Natural killer cell treated with Interleukin-12 subunit alpha and Interleukin-12 subunit beta and Interleukin-15 and Interleukin-18, amount 100 ng/mL, for 72 hours (primary cell): Measurements from ENCODE around the gene GPATCH8. TPM values are rescaled to one million over a fixed set of nuclear protein-coding genes. Genes with fewer than 3 reads are reported as not detected.

Experiments used
- ATAC-seq, 2 donors: fragments of 150-1000 bp; cut with Tn5 transposase in 1 of 2; sonication (Bioruptor Pico), chemical (Tn5 transposase) in 1 of 2; 2 replicates each; pipeline ENCODE4 v1.10.0; 2021
- DNase-seq: peaks from one replicate; pipeline ENCODE4 v3.0.0; 2022; ENCODE audit warnings: low spot score
- H3K27ac Mint-ChIP-seq, 2 donors: 1 replicate in 1 of 2; 2 replicates in 1 of 2; pipeline ENCODE4 v1.8.0; 2022; ENCODE audit warnings: mixed read lengths in 2 of 2, mild to moderate bottlenecking in 1 of 2, moderate library complexity in 1 of 2
- H3K27me3 Mint-ChIP-seq, 2 donors: 1 replicate in 1 of 2; 2 replicates in 1 of 2; pipeline ENCODE4 v1.8.0; 2022; ENCODE audit warnings: mixed read lengths in 2 of 2
- H3K36me3 Mint-ChIP-seq: one replicate; pipeline ENCODE4 v1.8.0; 2022; ENCODE audit warnings: mixed read lengths
- H3K4me1 Mint-ChIP-seq, 2 donors: 1 replicate in 1 of 2; 2 replicates in 1 of 2; pipeline ENCODE4 v1.8.0; 2022; ENCODE audit warnings: low read depth in 2 of 2, mixed read lengths in 2 of 2, mild to moderate bottlenecking in 1 of 2
- H3K4me3 Mint-ChIP-seq: one replicate; pipeline ENCODE4 v1.8.0; 2022; ENCODE audit warnings: mixed read lengths
- H3K9me3 Mint-ChIP-seq: 2 replicates; pipeline ENCODE4 v1.8.0; 2022; ENCODE audit warnings: mixed read lengths
- total RNA-seq, 2 donors: library from RNA; stranded (reverse); gene quantifications; one replicate each; pipeline ENCODE4 v1.2.3, GENCODE V29; 2022

GPATCH8 gene
- total RNA-seq, 2 donors from 2014 or later = 61.1 to 68.3 TPM

DNA sequence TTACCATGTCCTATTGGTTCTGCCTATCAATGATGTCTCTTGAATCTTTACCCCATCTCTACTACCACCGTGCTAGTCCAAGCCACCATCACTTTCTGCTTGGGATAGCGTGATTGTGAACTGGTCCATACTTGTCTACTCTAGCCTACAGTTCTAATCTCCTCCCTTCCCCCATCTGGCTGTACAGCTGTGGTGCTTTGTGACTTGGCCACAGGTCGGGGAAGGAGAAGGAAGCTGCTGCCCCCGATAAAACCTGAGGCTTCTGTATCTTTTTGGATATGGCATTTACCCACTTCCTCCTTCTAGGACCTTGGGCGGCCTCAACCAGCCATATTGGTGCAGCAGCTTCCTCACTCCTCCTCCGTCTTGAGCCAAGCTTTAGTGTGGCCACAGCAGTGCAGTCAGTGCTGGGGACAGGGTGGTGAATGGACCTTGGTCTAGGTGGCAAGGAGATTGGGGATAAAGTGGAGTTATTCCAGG lies 113.4 kb downstream of the GPATCH8 start:
- no peak for DNase-seq
- Mint-ChIP-seq H3K36me3 (no peaks in the 10 kb centered on the region), H3K27ac (peak overlapping the region; percentile 63 to 67), H3K9me3 (no peaks in the 10 kb centered on the region), H3K4me1 (peaks cover 16 to 24% of the 10 kb centered on the region in 2 donors), H3K4me3 (peak overlapping the region; percentile 69), H3K27me3 (peaks cover 0 to 5% of the 10 kb centered on the region in 2 donors)
- ATAC-seq = peak in 1 of 2 donors; percentile 40

DNA sequence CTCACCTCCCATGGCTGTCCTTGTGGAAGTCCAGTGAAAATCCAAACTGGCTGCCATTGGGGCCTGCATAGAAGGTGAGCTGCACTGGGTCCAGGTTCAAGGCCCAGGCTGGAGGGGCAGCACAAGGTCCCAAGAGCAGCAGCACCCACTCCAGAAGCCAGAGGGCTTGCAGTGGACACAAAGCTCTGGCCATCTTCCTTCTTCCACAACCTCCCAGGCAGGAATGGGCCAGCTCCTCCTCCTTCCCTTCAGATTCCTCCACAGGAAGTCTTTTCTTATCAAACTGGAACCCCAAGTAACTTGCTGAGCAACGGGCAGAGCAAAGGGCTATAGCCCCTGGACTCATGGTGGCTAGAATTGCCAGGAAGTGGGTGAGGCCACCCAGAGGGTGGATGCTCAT lies 113.9 kb downstream of the GPATCH8 start, which contains the start of gene ITGA2B:
Gene ITGA2B (minus strand): TSS at position 369 of the 400 bp plus-strand sequence. CDS start 176 bp downstream, at position 193.
- no peak for DNase-seq

DNA sequence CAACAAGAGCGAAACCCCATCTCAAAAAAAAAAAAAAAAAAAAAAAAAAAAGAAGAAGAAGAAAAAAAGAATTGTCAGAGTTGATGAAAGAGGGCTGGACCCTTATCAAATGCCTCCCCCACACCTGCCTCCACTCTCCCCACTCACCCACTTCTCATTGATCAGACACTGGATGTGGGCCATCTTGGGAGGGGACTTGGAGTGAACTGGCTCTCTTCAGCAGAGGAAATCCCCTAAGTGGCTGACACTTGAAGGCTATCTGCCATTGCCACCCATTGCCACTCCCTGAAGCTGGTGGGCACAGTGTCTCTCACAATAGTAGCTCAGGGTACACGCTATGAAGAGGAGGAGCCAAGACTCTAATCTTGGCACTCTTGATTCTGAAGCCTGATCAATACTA lies 115.4 kb downstream of the GPATCH8 start:
- no peak overlapping the region for H3K27ac Mint-ChIP-seq

More for the DNA sequence above, 113.9 kb downstream of the GPATCH8 start, which contains the start of gene ITGA2B:
- Mint-ChIP-seq H3K36me3 (no peaks in the 10 kb centered on the region), H3K27me3 (peaks cover 0 to 5% of the 10 kb centered on the region in 2 donors), H3K4me1 (peaks cover 19 to 24% of the 10 kb centered on the region in 2 donors), H3K4me3 (peak within 1 kb of the TSS; percentile 69), H3K9me3 (no peaks in the 10 kb centered on the region), H3K27ac (peak within 1 kb of the TSS; percentile 63 to 67)
- ATAC-seq = peak in 1 of 2 donors; percentile 11

DNA sequence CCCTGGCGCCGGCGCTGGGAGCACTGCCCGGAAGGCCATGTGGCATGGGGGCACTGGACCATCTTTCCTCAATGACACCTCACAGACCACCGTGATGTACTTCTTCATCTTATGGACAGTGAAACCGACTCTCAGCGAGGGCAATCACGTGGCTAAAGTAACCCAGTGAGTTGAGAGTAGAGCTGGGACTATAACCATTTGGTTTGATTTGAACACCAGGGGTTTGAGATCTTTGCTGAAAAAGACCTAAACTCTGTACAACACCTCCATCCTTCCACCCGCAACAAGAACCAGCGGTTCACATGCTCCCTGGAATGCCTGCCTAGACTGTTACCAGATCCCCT lies 117.1 kb downstream of the GPATCH8 start:
- H3K4me3 Mint-ChIP-seq = peak overlapping the region; percentile 54
- no peak for DNase-seq
- H3K9me3 Mint-ChIP-seq = no peaks in the 10 kb centered on the region
- H3K4me1 Mint-ChIP-seq = peaks cover 18 to 19% of the 10 kb centered on the region in 2 donors
- H3K27me3 Mint-ChIP-seq = peaks cover 7 to 8% of the 10 kb centered on the region in 2 donors
- H3K27ac Mint-ChIP-seq = no peak overlapping the region
- no peaks in the 10 kb centered on the region for H3K36me3 Mint-ChIP-seq
- ATAC-seq = no peak

More for the DNA sequence above, 115.4 kb downstream of the GPATCH8 start:
- DNase-seq (no peak), ATAC-seq (no peak)
- Mint-ChIP-seq H3K36me3 (no peaks in the 10 kb centered on the region), H3K27me3 (peaks cover 6 to 7% of the 10 kb centered on the region in 2 donors), H3K4me1 (peaks cover 18 to 19% of the 10 kb centered on the region in 2 donors), H3K4me3 (no peak overlapping the region), H3K9me3 (no peaks in the 10 kb centered on the region)

DNA sequence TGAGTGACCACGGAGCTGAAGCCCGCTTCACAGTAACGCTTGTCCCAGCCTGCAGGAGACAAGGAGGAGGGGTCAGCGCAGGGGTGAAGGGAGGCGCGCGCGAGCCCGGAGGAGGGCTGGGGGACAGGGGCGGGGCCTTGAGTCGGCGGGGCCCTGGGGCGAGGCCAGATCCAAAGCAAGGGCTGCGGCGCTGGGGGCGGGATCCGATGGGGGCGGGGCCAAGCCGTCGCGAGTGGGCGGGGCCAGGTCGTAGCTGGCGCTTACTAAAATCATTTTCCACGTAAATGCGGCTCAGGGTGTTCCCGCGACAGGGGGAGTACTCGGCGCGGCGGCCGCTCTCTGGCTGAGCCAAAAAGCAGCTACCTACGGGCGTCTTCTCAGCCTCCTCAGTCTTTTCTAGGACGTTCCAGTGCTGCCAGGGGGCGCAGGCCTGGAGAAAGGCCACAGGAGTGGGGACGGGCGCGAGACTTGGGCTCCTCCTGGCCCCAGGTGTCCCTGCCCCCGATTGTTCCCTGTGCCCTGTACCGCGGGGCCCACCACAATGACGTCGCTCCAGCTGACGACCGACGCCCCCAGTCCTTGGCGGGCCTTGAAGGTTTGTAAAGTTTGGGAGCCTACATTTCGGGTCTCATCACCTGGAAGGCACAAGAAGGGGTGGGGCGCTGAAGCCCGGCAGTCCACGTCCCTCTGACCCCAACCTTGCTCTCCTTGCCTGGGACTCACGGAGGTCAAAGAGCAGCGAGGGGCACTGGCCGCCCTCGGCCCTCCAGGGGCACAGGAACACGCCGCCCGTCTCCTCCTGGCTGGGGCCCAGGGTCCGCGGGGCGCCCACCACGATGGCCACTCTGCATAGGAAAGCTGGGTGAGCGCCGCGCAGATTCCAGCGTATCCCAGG lies 117.7 kb downstream of the GPATCH8 start:
- Mint-ChIP-seq H3K9me3 (no peaks in the 10 kb centered on the region), H3K4me3 (peak overlapping the region; percentile 54), H3K36me3 (no peaks in the 10 kb centered on the region), H3K27ac (no peak overlapping the region), H3K27me3 (peaks cover 7 to 8% of the 10 kb centered on the region in 2 donors), H3K4me1 (peaks cover 18 to 19% of the 10 kb centered on the region in 2 donors)
- ATAC-seq (peak; percentile 93 to 96), DNase-seq (peak; percentile 85)

DNA sequence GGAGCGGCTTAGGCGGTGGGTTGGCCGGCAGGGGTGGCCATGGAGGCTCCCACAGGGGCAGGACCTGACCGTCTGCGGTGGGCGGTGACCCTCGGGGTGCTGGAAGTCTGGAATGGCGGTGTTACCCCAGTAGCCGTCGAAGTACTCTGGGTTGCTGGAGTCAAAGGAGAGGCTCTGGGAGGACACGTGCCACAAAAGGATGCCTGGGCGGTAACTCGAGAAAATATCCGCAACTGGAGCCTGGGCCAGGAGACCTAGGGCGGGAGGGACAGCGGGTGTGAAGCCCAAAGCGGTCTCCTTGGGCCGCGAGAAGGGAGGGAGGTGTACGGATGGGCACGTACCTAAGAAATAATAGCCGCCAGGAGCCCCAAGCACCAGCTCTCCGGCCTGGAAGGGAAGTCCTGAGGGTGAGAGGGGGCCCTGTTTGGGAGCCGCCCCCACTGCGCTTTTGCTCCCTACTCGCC lies 118.4 kb downstream of the GPATCH8 start:
- no peaks in the 10 kb centered on the region for H3K9me3 Mint-ChIP-seq
- peaks cover 7 to 8% of the 10 kb centered on the region in 2 donors for H3K27me3 Mint-ChIP-seq
- ATAC-seq = no peak
- no peaks in the 10 kb centered on the region for H3K36me3 Mint-ChIP-seq
- peaks cover 14 to 15% of the 10 kb centered on the region in 2 donors for H3K4me1 Mint-ChIP-seq
- peak overlapping the region; percentile 54 for H3K4me3 Mint-ChIP-seq
- no peak overlapping the region for H3K27ac Mint-ChIP-seq
- no peak for DNase-seq

DNA sequence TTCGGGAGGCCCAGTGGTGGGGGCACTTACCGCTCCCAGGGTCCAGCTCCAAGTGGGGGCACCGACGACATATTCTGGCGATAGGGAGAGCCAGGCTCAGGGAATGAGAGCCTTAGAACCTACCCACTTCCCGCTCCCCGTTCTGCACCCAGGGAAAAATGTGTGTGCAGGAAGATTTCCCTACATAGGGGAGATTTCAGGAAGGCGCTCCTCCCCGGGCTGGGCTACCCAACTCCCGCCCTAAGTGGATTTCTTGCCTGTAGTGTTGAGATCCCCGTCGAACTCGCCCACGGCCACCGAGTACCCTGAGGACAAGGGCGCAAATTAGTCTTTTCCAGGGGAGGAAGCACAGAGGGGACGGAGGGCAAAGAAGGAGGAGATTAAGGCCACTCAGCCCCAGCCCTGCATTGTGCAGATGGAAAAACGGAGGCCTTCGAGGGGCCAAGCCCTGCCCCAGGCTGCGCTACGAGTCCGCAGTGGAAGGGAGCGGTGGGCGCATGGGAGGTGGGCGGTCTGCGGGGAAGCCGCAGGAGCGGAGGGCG lies 118.9 kb downstream of the GPATCH8 start:
- ATAC-seq = no peak
- no peaks in the 10 kb centered on the region for H3K9me3 Mint-ChIP-seq
- H3K4me3 Mint-ChIP-seq = peak overlapping the region; percentile 53
- no peak overlapping the region for H3K27ac Mint-ChIP-seq
- peaks cover 6 to 8% of the 10 kb centered on the region in 2 donors for H3K27me3 Mint-ChIP-seq
- no peak for DNase-seq
- H3K4me1 Mint-ChIP-seq = peaks cover 9 to 10% of the 10 kb centered on the region in 2 donors
- no peaks in the 10 kb centered on the region for H3K36me3 Mint-ChIP-seq

DNA sequence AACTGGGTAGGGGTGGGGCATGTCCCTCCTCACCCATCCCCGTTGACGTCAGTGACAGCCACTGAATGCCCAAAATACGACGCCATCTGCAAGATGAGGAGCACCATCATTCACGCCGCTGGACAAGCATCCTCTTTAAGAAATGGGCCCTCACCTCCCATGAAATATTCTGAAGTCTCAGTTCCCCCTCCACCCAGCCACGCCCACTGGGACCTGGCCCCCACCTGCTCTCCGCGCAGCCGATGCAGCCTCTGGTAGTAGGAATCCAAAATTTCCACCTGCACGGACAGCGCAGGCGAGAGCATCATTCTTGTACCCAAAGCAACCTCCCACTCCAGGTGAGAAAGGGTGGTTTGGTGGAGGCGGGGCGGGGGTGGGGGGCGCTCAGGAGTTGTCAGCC lies 119.3 kb downstream of the GPATCH8 start:
- Mint-ChIP-seq H3K4me3 (no peak overlapping the region), H3K27ac (no peak overlapping the region), H3K36me3 (no peaks in the 10 kb centered on the region), H3K27me3 (peaks cover 5 to 8% of the 10 kb centered on the region in 2 donors), H3K9me3 (no peaks in the 10 kb centered on the region), H3K4me1 (peaks cover 6 to 8% of the 10 kb centered on the region in 2 donors)
- DNase-seq (no peak), ATAC-seq (no peak)

DNA sequence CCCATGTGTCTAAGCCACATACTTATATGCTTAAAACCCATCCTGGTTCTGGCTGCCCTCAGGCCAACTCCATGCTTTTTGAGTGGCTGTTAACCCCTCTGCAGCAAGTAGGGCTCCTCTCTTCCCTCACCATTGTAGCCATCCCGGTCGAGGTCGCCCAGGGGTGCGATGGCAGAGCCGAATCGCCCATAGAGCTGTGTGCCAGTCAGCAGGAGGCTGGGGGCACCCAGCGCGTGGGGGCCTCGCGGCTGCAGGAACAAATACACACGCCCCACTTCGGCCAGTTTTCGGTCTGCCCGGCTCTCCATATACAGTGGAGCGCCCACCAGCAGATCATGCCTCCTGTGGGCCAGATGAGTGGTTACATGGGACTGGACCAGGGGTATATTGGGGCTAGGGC lies 119.8 kb downstream of the GPATCH8 start:
- no peak overlapping the region for H3K27ac Mint-ChIP-seq
- DNase-seq (no peak), ATAC-seq (no peak)
- no peaks in the 10 kb centered on the region for H3K9me3 Mint-ChIP-seq
- peaks cover 5 to 8% of the 10 kb centered on the region in 2 donors for H3K27me3 Mint-ChIP-seq
- no peak overlapping the region for H3K4me3 Mint-ChIP-seq
- H3K4me1 Mint-ChIP-seq = peaks cover 6 to 8% of the 10 kb centered on the region in 2 donors
- H3K36me3 Mint-ChIP-seq = no peaks in the 10 kb centered on the region

DNA sequence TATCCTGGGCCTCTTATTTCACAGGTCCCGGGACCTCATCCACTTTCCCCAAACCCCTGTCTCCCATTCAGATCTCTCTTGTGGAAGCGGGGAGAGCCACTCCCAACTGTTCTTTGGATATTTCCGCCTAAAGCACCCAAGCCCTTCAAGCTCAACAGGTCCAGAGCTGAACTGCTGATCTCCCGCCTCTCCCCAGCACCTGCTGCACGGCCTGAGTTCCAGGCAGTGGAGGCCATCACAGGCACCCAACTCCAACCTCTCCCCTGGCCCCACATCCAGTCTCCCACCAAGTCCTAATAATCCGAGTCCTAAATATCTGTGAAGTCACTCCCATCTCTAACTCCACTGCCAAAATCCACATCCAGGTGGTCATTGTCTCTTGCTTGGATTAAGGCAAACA lies 120.3 kb downstream of the GPATCH8 start:
- no peaks in the 10 kb centered on the region for H3K9me3 Mint-ChIP-seq
- no peak overlapping the region for H3K27ac Mint-ChIP-seq
- no peak for DNase-seq
- no peak for ATAC-seq
- H3K4me1 Mint-ChIP-seq = peaks cover 6 to 8% of the 10 kb centered on the region in 2 donors
- no peak overlapping the region for H3K4me3 Mint-ChIP-seq
- peaks cover 5 to 8% of the 10 kb centered on the region in 2 donors for H3K27me3 Mint-ChIP-seq
- H3K36me3 Mint-ChIP-seq = no peaks in the 10 kb centered on the region

DNA sequence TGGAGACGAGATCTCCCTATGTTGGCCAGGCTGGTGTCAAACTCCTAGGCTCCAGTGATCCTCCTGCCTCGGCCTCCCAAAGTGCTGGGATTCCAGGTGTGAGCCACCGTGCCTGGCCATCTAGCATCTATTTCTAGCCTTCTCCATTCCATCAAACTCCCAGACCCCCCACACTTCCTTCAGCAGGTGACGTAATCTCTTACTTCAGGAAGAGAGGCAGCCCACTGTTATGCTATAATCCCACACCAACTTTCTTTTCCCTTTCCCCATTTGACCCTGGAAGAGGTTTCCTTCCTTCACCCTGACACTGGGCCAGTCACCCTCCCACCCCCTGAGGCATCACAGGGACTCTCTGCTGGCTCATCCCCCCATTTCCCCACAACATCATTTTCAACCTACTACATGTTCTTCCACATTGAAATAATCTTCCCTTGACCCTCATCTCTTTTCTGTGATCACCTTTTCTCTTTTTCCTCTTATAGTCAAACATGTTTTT lies 121.3 kb downstream of the GPATCH8 start:
- DNase-seq = no peak
- H3K4me3 Mint-ChIP-seq = no peak overlapping the region
- no peak for ATAC-seq
- H3K27ac Mint-ChIP-seq = no peak overlapping the region
- H3K9me3 Mint-ChIP-seq = no peaks in the 10 kb centered on the region
- no peaks in the 10 kb centered on the region for H3K36me3 Mint-ChIP-seq
- peaks cover 6 to 8% of the 10 kb centered on the region in 2 donors for H3K4me1 Mint-ChIP-seq
- peaks cover 5 to 8% of the 10 kb centered on the region in 2 donors for H3K27me3 Mint-ChIP-seq

DNA sequence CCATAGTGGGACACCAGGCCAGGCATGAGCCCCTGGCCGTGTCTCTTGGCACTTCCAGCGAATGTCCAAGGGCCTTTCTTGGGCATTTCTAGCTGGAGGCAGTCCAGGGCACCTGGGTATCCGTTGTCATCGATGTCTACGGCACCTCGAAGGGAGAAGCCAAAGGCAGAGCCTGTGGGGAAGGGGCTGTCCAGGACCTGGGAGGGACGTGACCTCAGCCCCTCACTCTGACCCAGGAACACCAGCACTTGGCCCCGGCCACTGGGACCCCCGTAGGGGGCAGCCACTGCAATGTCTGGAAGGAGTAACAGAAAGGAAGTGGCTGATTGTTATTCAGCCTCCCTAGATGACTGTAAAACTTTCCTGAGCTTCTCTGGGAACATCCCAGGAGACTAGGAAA lies 122.4 kb downstream of the GPATCH8 start:
- H3K9me3 Mint-ChIP-seq = no peaks in the 10 kb centered on the region
- no peak for DNase-seq
- H3K36me3 Mint-ChIP-seq = no peaks in the 10 kb centered on the region
- peaks cover 2 to 8% of the 10 kb centered on the region in 2 donors for H3K27me3 Mint-ChIP-seq
- peaks cover 0 to 2% of the 10 kb centered on the region in 2 donors for H3K4me1 Mint-ChIP-seq
- H3K27ac Mint-ChIP-seq = no peak overlapping the region
- H3K4me3 Mint-ChIP-seq = no peak overlapping the region
- no peak for ATAC-seq

DNA sequence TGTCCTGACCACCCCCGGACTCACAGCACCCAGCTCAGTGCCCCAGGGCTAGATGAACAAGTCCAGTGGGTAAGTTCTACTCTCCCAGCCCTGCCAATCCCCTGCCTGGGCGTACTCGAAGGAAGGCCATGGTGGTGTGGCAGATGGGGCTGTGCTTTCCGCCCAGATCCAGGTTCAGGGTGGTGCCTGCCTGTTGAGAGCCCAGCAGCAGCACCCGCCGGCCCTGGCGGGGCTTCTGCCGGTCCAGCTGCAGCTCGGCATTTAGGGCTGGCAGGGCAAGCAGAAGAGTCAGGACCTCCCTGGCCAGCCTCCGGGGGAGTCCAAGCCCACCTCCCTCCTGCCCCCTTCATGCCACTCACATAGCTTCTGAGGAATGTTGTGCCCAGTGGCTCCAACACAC lies 123.3 kb downstream of the GPATCH8 start:
- Mint-ChIP-seq H3K4me1 (peaks cover 0 to 2% of the 10 kb centered on the region in 2 donors), H3K27ac (no peak overlapping the region), H3K27me3 (peaks cover 2 to 8% of the 10 kb centered on the region in 2 donors), H3K36me3 (no peaks in the 10 kb centered on the region), H3K9me3 (no peaks in the 10 kb centered on the region), H3K4me3 (no peak overlapping the region)
- no peak for DNase-seq
- no peak for ATAC-seq
